Fibroblast of peridontal ligament (primary cell): ENCODE results near the gene PIGU.
"Not testable (repeated sequence)": the region's sequence is repeated elsewhere in the genome, so short reads cannot be mapped to it uniquely, and the experiment has no call there.

Experiments
- DNase-seq: peaks from one replicate; pipeline ENCODE4 v3.0.0-alpha.2; 2010; ENCODE audit errors: extremely low read depth

Gene PIGU

GRCh38 chr20:34661811-34662210, 15.1 kb downstream of the PIGU start:
- not testable (repeated sequence) for DNase-seq

- not testable (repeated sequence) for DNase-seq
Observed at GRCh38 chr20:34658654-34659053, 18.2 kb downstream of the PIGU start.

GRCh38 chr20:34654207-34654744, 22.6 kb downstream of the PIGU start:
- DNase-seq: no peak

- DNase-seq: no peak
Observed at GRCh38 chr20:34651200-34651599, 25.7 kb downstream of the PIGU start.

DNA sequence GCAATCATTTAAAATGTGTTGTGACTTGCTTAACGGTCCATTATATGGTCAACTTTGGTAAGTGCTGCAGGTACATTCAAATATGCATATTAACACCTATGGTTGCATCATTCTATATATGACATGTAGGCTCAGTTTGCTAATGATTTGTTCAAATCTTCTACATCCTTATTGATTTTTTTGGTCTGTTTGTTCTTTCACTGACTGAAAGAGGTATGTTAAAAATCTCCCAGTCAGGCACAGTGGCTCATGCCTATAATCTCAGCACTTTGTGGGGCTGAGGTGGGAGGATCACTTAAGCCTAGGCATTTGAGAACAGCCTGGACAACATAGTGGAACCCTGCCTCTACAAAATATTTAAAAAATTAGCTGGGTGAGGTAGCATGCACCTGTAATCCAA, 29.2 kb downstream of the PIGU start:
- DNase-seq: no peak

DNA sequence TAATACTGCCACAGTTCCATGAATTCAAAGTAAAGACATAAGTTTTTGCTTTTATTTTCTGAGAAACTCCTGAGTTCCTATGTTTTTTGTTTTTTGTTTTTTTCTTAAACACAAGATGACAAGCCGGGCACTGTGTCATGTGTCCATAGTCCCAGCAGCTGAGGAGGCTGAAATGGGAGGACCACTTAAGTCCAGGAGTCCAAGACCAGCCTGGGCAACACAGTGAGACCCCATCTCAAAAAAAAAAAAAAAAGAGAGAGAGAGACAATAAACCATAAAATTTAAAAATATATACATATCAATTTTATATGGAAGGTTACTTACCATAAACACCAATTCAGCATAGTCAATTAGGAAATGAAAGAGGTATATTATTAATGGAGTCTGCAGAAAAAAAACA, 31.9 kb downstream of the PIGU start:
- no peak for DNase-seq

- DNase-seq: no peak
Observed at GRCh38 chr20:34644345-34644744, 32.5 kb downstream of the PIGU start.

GRCh38 chr20:34643928-34644327, 33.0 kb downstream of the PIGU start:
- peak; percentile 93 for DNase-seq

GRCh38 chr20:34642009-34642408, 34.9 kb downstream of the PIGU start:
- DNase-seq: no peak

GRCh38 chr20:34639755-34640222, 37.1 kb downstream of the PIGU start:
- no peak for DNase-seq

DNA sequence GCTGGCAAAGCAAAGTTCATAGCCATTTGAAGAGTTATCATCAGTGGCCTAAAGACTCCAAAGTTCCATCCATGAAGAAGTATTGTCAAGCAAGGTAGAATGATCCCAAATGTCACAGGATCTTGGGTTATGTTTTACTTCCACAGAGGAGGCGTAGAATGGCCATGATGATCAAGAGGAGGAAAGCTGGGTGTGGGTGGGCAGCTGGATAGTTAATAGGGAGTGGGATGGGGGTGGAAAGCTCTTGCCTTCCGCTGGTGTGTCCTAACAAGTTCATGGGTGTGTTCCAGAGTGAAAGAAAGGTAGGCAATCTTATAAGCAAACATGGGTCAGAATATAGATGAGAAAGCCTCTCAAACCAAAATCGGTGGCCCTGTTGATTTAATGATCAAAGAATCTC, 38.4 kb downstream of the PIGU start:
- DNase-seq: no peak

- DNase-seq: no peak
Observed at GRCh38 chr20:34638039-34638292, 38.9 kb downstream of the PIGU start.

GRCh38 chr20:34637245-34638038, 39.5 kb downstream of the PIGU start:
- peak; percentile 96 for DNase-seq

GRCh38 chr20:34636648-34637047, 40.2 kb downstream of the PIGU start:
- DNase-seq: peak; percentile 14

DNA sequence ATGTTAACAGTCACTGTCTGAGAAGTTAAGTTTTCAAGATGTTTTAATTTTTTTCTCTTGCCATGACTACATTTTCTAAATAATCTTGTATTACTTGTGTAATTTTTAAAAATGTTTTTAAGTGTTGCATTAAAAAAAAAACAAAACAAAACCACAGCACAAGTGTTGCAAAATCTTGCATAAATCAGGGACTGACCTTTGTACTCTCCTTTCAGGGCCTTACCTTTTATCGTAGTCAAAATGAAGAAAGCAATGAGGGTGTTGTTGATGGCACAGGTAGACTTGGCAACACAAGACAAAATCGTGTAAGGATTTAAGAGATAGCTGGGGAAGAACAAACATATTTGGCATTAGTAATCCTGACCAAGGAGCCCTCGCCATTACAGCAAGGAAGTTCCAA, 42.5 kb downstream of the PIGU start:
- DNase-seq: no peak

DNA sequence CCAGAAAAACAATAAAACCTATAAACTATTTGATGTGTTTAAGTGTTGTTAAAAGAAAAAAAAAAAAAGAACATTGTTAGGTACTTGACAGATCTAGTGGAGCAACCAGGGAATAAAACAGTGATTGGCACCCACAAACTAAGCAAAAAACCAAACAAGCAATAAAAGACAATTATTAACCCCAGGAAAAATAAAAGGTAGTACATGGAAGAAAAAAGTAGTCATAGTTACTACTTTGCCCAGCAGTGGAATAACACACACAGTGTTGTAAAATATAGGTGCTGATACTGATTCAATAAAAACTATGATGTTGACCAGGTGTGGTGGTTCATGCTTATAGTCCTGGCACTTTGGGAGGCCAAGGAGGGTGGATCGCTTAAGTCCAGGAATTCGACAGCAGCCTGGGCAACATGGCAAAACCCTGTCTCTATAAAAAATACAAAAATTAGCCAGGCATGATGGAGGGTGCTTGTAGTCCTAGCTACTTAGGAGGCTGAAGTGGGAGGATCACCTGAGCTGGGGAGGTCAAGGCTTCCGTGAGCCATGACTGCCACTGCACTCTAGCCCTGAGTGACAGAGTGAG, 43.9 kb downstream of the PIGU start:
- DNase-seq: no peak

DNA sequence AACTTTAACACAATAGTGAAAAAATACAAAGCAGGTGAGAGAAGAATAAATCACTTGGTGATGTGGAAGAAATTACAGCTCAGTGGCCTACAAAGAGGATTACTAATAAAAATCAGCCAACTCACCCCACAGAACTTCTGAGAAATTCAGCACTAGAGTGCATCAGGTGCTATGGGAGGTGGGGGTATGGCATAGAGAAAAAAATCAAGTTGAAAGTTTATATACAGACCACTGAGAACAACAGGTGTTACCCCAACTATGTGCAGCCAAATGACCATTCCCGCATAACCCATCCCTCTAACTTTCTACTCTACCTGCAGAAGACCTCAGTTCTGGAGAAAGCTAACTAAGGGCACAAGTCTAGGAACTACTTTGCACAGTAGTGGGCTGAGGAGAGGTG, 47.0 kb downstream of the PIGU start:
- no peak for DNase-seq

- DNase-seq: peak; percentile 82
Observed at GRCh38 chr20:34629342-34629741, 47.5 kb downstream of the PIGU start.

- DNase-seq: no peak
Observed at GRCh38 chr20:34628026-34628425, 48.9 kb downstream of the PIGU start.

GRCh38 chr20:34627458-34627857, 49.4 kb downstream of the PIGU start:
- DNase-seq: no peak

DNA sequence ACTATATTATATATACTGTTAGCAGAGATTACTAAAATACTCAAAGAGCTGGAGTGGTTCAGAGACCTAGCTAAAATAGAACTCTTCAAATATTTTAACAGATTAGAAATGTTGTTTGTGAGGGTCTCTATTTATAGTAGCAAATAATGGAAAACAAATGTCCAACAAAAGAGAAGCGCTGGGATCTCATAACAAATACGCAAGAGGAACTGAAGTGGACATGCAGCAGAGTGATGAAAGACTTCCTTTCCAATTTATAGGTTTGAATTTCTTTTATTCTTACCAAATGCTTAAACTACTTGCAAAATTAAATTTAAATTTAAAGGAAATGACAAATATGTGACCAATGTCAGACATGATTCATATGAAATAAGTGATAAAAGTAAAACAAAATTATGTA, 49.9 kb downstream of the PIGU start:
- no peak for DNase-seq

- DNase-seq: no peak
Observed at GRCh38 chr20:34624629-34625028, 52.3 kb downstream of the PIGU start.

DNA sequence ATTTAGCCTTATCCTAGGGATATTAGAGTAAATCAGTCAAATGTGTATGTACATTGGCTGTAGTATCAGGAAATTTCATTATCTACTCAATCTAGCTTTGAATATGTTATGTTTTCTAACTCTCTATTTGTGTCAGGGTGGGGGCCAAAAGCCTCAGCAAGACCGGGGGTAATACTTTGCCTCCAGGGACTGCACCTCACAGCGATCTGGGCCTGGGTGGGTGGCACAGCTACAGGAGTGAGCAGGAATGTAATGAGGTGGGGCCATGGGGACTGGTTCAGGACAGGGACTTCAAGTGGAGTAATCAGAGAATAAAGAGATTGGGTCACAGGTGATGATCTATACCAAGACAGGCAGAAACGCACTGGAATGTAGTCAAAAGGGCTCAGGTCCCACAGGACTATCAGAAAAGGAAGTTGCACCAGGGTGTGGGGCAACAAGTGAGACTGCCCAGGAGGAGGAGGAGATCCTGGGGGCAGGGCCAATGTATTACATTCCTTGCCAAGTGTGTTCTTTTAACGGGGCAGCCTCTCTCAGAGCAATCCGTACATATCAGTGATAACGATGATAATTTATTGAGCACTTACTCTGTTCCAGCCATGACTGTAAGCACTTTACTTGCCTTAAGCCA, 54.0 kb downstream of the PIGU start:
- DNase-seq: no peak
